ENCODE results near the gene CYBC1. TPM values are rescaled to one million over a fixed set of nuclear protein-coding genes. Genes with fewer than 3 reads are reported as not detected.

CYBC1 gene
- total and polyA plus RNA-seq, 2 donors (not counting 1 experiment from before 2014, with no cell fraction given): 328 to 569 TPM

DNA sequence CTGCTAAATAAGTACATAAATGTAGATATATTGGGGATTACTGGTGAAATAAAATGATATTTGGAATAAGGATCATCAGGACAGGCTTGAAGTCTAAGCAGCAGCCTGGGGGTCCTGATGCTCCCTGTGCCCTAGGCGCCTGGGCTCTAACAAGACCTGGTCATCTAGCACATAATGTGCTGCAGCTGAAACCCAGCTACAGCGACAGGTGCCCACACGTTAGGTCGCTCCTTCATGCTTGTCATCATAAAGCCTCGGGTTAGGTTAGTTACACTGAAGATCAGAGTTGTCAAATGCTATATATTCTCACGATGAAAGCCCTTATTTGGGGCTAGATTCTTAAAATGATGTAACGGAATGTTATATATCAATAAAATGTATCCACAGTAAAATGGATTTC, 19.5 kb upstream of the CYBC1 start:
- Histone ChIP-seq H3K79me2 (ENCODE audit: control insufficient read depth, insufficient read depth, low read length) (peaks cover 20% of the 10 kb centered on the region), H3K27ac (ENCODE audit: low read length in 2 of 2) (no peak overlapping the region), H3K4me1 (ENCODE audit: control insufficient read depth in 2 of 2, insufficient read depth in 2 of 2, low read length in 2 of 2) (no peaks in the 10 kb centered on the region), H3K36me3 (replicated peaks in 1 of 2; ENCODE audit: control extremely low read depth in 1 of 2, control insufficient read depth in 1 of 2, extremely low read depth in 1 of 2, insufficient read depth in 2 of 2, low read length in 1 of 2) (peaks cover 5 to 56% of the 10 kb centered on the region in 2 experiments), H3K4me2 (replicated peaks; ENCODE audit: low read depth, low read length, poor library complexity, severe bottlenecking) (no peak overlapping the region), H3K27me3 (replicated peaks in 1 of 4; ENCODE audit: control extremely low read depth in 1 of 4, control insufficient read depth in 3 of 4, insufficient read depth in 4 of 4, low read length in 3 of 4) (no peaks in the 10 kb centered on the region), H3K4me3 (ENCODE audit: control extremely low read depth in 1 of 5, extremely low read depth in 1 of 5, insufficient read depth in 1 of 5, low read depth in 2 of 5, low read length in 4 of 5) (no peak overlapping the region), H4K20me1 (ENCODE audit: control insufficient read depth, insufficient read depth, low read length, poor library complexity, severe bottlenecking) (no peaks in the 10 kb centered on the region), H3K9me3 (ENCODE audit: control extremely low read depth in 1 of 3, control insufficient read depth in 2 of 3, insufficient read depth in 1 of 3, low read length in 2 of 3) (no peaks in the 10 kb centered on the region), H2AFZ (ENCODE audit: insufficient read depth, low read depth, low read length, poor library complexity, severe bottlenecking) (no peak overlapping the region), H3K9ac (ENCODE audit: low read length) (no peak overlapping the region)
- WGBS (ENCODE audit: insufficient coverage): 98% methylated on average over 5 of the region's 7 CpGs
- no peak for ATAC-seq (ENCODE audit: low read depth)
- H3K4me1 Mint-ChIP-seq: no peaks in the 10 kb centered on the region
- no peak overlapping the region for H3K27ac Mint-ChIP-seq
- no peak for DNase-seq
- ChIA-PET POLR2A (no interaction called here), CTCF (interaction anchor here (0.6 kb wide), 1 partner anchor 101 kb away, joined by 3 read pairs; no protein-coding TSS in a partner anchor)
- no peak overlapping the region for H3K4me3 Mint-ChIP-seq
- intact Hi-C loops (cut with micrococcal nuclease): no loop called here
- TF ChIP-seq EZH2 (IDR thresholded peaks at IDR 0.05; ENCODE audit: borderline replicate concordance, insufficient read depth, low read depth, low read length, poor library complexity, severe bottlenecking): no peak
- TF ChIP-seq, protein P1, sequence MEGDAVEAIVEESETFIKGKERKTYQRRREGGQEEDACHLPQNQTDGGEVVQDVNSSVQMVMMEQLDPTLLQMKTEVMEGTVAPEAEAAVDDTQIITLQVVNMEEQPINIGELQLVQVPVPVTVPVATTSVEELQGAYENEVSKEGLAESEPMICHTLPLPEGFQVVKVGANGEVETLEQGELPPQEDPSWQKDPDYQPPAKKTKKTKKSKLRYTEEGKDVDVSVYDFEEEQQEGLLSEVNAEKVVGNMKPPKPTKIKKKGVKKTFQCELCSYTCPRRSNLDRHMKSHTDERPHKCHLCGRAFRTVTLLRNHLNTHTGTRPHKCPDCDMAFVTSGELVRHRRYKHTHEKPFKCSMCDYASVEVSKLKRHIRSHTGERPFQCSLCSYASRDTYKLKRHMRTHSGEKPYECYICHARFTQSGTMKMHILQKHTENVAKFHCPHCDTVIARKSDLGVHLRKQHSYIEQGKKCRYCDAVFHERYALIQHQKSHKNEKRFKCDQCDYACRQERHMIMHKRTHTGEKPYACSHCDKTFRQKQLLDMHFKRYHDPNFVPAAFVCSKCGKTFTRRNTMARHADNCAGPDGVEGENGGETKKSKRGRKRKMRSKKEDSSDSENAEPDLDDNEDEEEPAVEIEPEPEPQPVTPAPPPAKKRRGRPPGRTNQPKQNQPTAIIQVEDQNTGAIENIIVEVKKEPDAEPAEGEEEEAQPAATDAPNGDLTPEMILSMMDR (IDR thresholded peaks at IDR 0.05): no peak
- H3K27me3 Mint-ChIP-seq: no peaks in the 10 kb centered on the region
- H3K9me3 Mint-ChIP-seq (ENCODE audit: insufficient read depth): no peaks in the 10 kb centered on the region

DNA sequence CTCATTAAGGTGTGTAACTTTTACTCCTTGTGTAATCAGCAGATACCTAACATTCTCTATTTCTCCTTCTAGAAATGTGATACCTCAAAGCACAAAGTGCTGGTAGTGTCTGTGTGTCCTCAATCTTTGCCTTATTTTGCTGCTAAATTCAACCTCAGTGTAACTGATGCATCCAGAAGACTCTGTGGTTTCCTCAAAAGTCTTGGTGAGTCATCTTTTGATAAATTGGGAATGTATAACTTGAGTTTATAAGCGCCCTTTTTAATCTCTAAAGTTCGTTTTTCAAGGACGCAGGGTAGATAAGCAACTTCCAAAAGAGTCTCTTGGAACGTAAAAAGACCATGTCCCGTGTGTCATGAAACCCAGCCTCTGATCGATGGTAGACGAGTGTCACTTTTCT, 18.1 kb upstream of the CYBC1 start:
- H4K20me1 ChIP-seq (ENCODE audit: control insufficient read depth, insufficient read depth, low read length, poor library complexity, severe bottlenecking): peaks cover 6% of the 10 kb centered on the region
- Mint-ChIP-seq H3K27me3 (no peaks in the 10 kb centered on the region), H3K4me1 (no peaks in the 10 kb centered on the region), H3K4me3 (no peak overlapping the region), H3K9me3 (ENCODE audit: insufficient read depth) (no peaks in the 10 kb centered on the region), H3K27ac (no peak overlapping the region)
- no peak overlapping the region for H3K4me3 ChIP-seq (ENCODE audit: control extremely low read depth in 1 of 5, extremely low read depth in 1 of 5, insufficient read depth in 1 of 5, low read depth in 2 of 5, low read length in 4 of 5)
- intact Hi-C loops (cut with micrococcal nuclease): no loop called here
- no peaks in the 10 kb centered on the region for H3K4me1 ChIP-seq (ENCODE audit: control insufficient read depth in 2 of 2, insufficient read depth in 2 of 2, low read length in 2 of 2)
- H3K27ac ChIP-seq (ENCODE audit: low read length in 2 of 2): no peak overlapping the region
- peaks cover 3 to 56% of the 10 kb centered on the region in 2 experiments for H3K36me3 ChIP-seq (replicated peaks in 1 of 2; ENCODE audit: control extremely low read depth in 1 of 2, control insufficient read depth in 1 of 2, extremely low read depth in 1 of 2, insufficient read depth in 2 of 2, low read length in 1 of 2)
- no peak overlapping the region for H2AFZ ChIP-seq (ENCODE audit: insufficient read depth, low read depth, low read length, poor library complexity, severe bottlenecking)
- no peak for ATAC-seq (ENCODE audit: low read depth)
- no peak for DNase-seq
- H3K9me3 ChIP-seq (ENCODE audit: control extremely low read depth in 1 of 3, control insufficient read depth in 2 of 3, insufficient read depth in 1 of 3, low read length in 2 of 3): no peaks in the 10 kb centered on the region
- CTCF ChIA-PET: no interaction called here
- no peak overlapping the region for H3K9ac ChIP-seq (ENCODE audit: low read length)
- peaks cover 22% of the 10 kb centered on the region for H3K79me2 ChIP-seq (ENCODE audit: control insufficient read depth, insufficient read depth, low read length)
- WGBS (ENCODE audit: insufficient coverage): 100% methylated on average over 3 of the region's 7 CpGs
- no peaks in the 10 kb centered on the region for H3K27me3 ChIP-seq (replicated peaks in 1 of 4; ENCODE audit: control extremely low read depth in 1 of 4, control insufficient read depth in 3 of 4, insufficient read depth in 4 of 4, low read length in 3 of 4)
- TF ChIP-seq, protein P1 (IDR thresholded peaks at IDR 0.05): no peak
- no peak for TF ChIP-seq EZH2 (IDR thresholded peaks at IDR 0.05; ENCODE audit: borderline replicate concordance, insufficient read depth, low read depth, low read length, poor library complexity, severe bottlenecking)
- POLR2A ChIA-PET: no interaction called here
- H3K4me2 ChIP-seq (replicated peaks; ENCODE audit: low read depth, low read length, poor library complexity, severe bottlenecking): no peak overlapping the region

All from B cell (primary cell).